H9 (cell line): ENCODE data around the gene DNAI1. TPM values are rescaled to one million over a fixed set of nuclear protein-coding genes. Genes with fewer than 3 reads are reported as not detected.

Source experiments
- DNase-seq: peaks from one replicate; pipeline ENCODE4 v3.0.0-alpha.2; 2017
- H2AFZ ChIP-seq: one replicate; pipeline ENCODE4 v1.6.1; 2013; ENCODE audit warnings: mild to moderate bottlenecking, low read length, control low read depth, moderate library complexity
- H2AK5ac ChIP-seq: 2 replicates; pipeline ENCODE4 v1.6.1; 2013; ENCODE audit warnings: low read length, control low read depth, mixed read lengths; ENCODE audit not compliant: insufficient read length
- H2BK120ac ChIP-seq: one replicate; pipeline ENCODE4 v1.6.1; 2013; ENCODE audit warnings: low read depth, mild to moderate bottlenecking, low read length, control low read depth, inconsistent platforms; ENCODE audit not compliant: poor library complexity, severe bottlenecking
- H2BK12ac ChIP-seq: 2 replicates; pipeline ENCODE4 v1.6.1; 2013; ENCODE audit warnings: low read length, control low read depth, mixed read lengths, low read depth; ENCODE audit not compliant: insufficient read length
- H2BK15ac ChIP-seq: 2 replicates; pipeline ENCODE4 v1.6.1; 2013; ENCODE audit warnings: low read depth, low read length, control low read depth
- H2BK20ac ChIP-seq: one replicate; pipeline ENCODE4 v1.6.1; 2013; ENCODE audit warnings: low read depth, mild to moderate bottlenecking, low read length, control low read depth, inconsistent platforms; ENCODE audit not compliant: poor library complexity, severe bottlenecking
- H2BK5ac ChIP-seq: 2 replicates; pipeline ENCODE4 v1.6.1; 2013; ENCODE audit warnings: low read length, control low read depth, mixed read lengths; ENCODE audit not compliant: insufficient read length
- H3K14ac ChIP-seq: 2 replicates; pipeline ENCODE4 v1.6.1; 2013; ENCODE audit warnings: low read length, control low read depth; ENCODE audit not compliant: insufficient read depth
- H3K18ac ChIP-seq: 2 replicates; pipeline ENCODE4 v1.6.1; 2013; ENCODE audit warnings: low read depth, mild to moderate bottlenecking, mixed read lengths, low read length, control low read depth; ENCODE audit not compliant: insufficient read length
- H3K23ac ChIP-seq: 2 replicates; pipeline ENCODE4 v1.6.1; 2013; ENCODE audit warnings: low read length, control low read depth, mixed read lengths, low read depth; ENCODE audit not compliant: insufficient read length
- H3K23me2 ChIP-seq: 2 replicates; pipeline ENCODE4 v1.6.1; 2013; ENCODE audit warnings: low read depth, mild to moderate bottlenecking, mixed read lengths, low read length, control low read depth; ENCODE audit not compliant: insufficient read length, poor library complexity, severe bottlenecking
- H3K27ac ChIP-seq: 2 replicates; pipeline ENCODE4 v1.5.1; 2013; ENCODE audit warnings: low read length, control low read depth, mixed read lengths, low read depth; ENCODE audit not compliant: insufficient read length
- H3K27me3 ChIP-seq: 2 replicates; pipeline ENCODE4 v1.6.1; 2013; ENCODE audit warnings: low read length, control low read depth, inconsistent platforms; ENCODE audit not compliant: insufficient read depth
- H3K4ac ChIP-seq: 2 replicates; pipeline ENCODE4 v1.6.1; 2013; ENCODE audit warnings: low read depth, mild to moderate bottlenecking, control low read depth, inconsistent platforms, low read length, moderate library complexity
- H3K4me1 ChIP-seq: 2 replicates; pipeline ENCODE4 v1.6.1; 2013; ENCODE audit warnings: low read length, control low read depth, inconsistent platforms; ENCODE audit not compliant: insufficient read depth
- H3K4me2 ChIP-seq: 2 replicates; pipeline ENCODE4 v1.6.1; 2013; ENCODE audit warnings: low read length, control low read depth, mixed read lengths; ENCODE audit not compliant: insufficient read length, insufficient read depth
- H3K56ac ChIP-seq: 2 replicates; pipeline ENCODE4 v1.6.1; 2013; ENCODE audit warnings: low read depth, mild to moderate bottlenecking, mixed read lengths, low read length, control low read depth; ENCODE audit not compliant: insufficient read length
- H3K79me1 ChIP-seq: 2 replicates; pipeline ENCODE4 v1.6.1; 2013; ENCODE audit warnings: low read depth, mild to moderate bottlenecking, moderate library complexity, low read length, control low read depth, inconsistent platforms; ENCODE audit not compliant: insufficient read depth, poor library complexity, severe bottlenecking
- H3K79me2 ChIP-seq: 2 replicates; pipeline ENCODE4 v1.6.1; 2013; ENCODE audit warnings: low read length, control low read depth, inconsistent platforms; ENCODE audit not compliant: insufficient read depth
- H3K9ac ChIP-seq: 2 replicates; pipeline ENCODE4 v1.6.1; 2013; ENCODE audit warnings: low read length, control low read depth, mixed read lengths; ENCODE audit not compliant: insufficient read length; ENCODE audit errors: extremely low read depth
- H3K9me3 ChIP-seq: one replicate; pipeline ENCODE4 v1.6.1; 2013; ENCODE audit warnings: low read depth, low read length, inconsistent platforms; ENCODE audit not compliant: control insufficient read depth
- H3T11ph ChIP-seq: one replicate; pipeline ENCODE4 v1.6.1; 2013; ENCODE audit warnings: mild to moderate bottlenecking, low read length, control low read depth, inconsistent platforms
- H4K20me1 ChIP-seq: one replicate; pipeline ENCODE4 v1.6.1; 2013; ENCODE audit not compliant: control insufficient read depth, insufficient read length, insufficient read depth
- H4K5ac ChIP-seq: 2 replicates; pipeline ENCODE4 v1.6.1; 2013; ENCODE audit warnings: low read depth, mild to moderate bottlenecking, mixed read lengths, low read length, control low read depth; ENCODE audit not compliant: insufficient read length
- H4K8ac ChIP-seq: replicated peaks from 2 replicates; pipeline ENCODE4 v1.6.1; 2013; ENCODE audit warnings: low read length, control low read depth, mixed read lengths, low read depth; ENCODE audit not compliant: insufficient read length
- H4K91ac ChIP-seq: 2 replicates; pipeline ENCODE4 v1.6.1; 2013; ENCODE audit warnings: low read depth, mild to moderate bottlenecking, moderate library complexity, mixed read lengths, low read length, control low read depth; ENCODE audit not compliant: insufficient read length
- H3K27ac Mint-ChIP-seq, 3 experiments: 2 replicates in 2 of 3; 3 replicates in 1 of 3; pipeline ENCODE4 v1.8.0; 2020 to 2021; ENCODE audit warnings: mixed read lengths in 3 of 3, mild to moderate bottlenecking in 1 of 3, moderate library complexity in 1 of 3
- H3K27me3 Mint-ChIP-seq: 2 replicates; pipeline ENCODE4 v1.8.0; 2021; ENCODE audit warnings: low read depth, mild to moderate bottlenecking, moderate library complexity, mixed read lengths
- H3K36me3 Mint-ChIP-seq, 3 experiments: 2 replicates in 2 of 3; 3 replicates in 1 of 3; pipeline ENCODE4 v1.8.0; 2020 to 2021; ENCODE audit warnings: low read depth in 3 of 3, mixed read lengths in 3 of 3; ENCODE audit not compliant: insufficient read depth in 1 of 3
- H3K4me1 Mint-ChIP-seq, 2 experiments: 2 replicates each; pipeline ENCODE4 v1.8.0; 2020; ENCODE audit warnings: mixed read lengths in 2 of 2
- H3K4me3 Mint-ChIP-seq, 2 experiments: 2 replicates in 1 of 2; 3 replicates in 1 of 2; pipeline ENCODE4 v1.8.0; 2020 to 2021; ENCODE audit warnings: mild to moderate bottlenecking in 2 of 2, mixed read lengths in 2 of 2, moderate library complexity in 1 of 2
- H3K9me3 Mint-ChIP-seq, 2 experiments: 2 replicates in 1 of 2; 3 replicates in 1 of 2; pipeline ENCODE4 v1.8.0; 2020; ENCODE audit warnings: mild to moderate bottlenecking in 2 of 2, mixed read lengths in 2 of 2, moderate library complexity in 1 of 2
- CTCF ChIP-seq: fragments of 200-600 bp; sonication (generic); conservative IDR thresholded peaks from 3 replicates; pipeline ENCODE4 v1.8.0; 2021; ENCODE audit warnings: antibody characterized with exemption, mild to moderate bottlenecking
- WGBS: extraction: QIAGEN DNeasy Blood & Tissue Kit; methylation state at CpG from one replicate; pipeline ENCODE4 v1.1.7; 2013; ENCODE audit warnings: missing lambda C conversion rate, low lambda C conversion rate, mixed read lengths; ENCODE audit not compliant: insufficient read length; ENCODE audit errors: extremely low coverage; 5-methylcytosine and 5-hydroxymethylcytosine counted together
- total RNA-seq: library from RNA; stranded (reverse); gene quantifications from 2 replicates; pipeline ENCODE4 v1.2.1, GENCODE V29; 2021

Gene DNAI1
- total RNA-seq, 1 experiment from 2014 or later: 0.22 TPM

GRCh38 chr9:34512131-34513078 lies 53.8 kb downstream of the DNAI1 start:
- peaks cover 9% of the 10 kb centered on the region for H3K27me3 Mint-ChIP-seq

More at GRCh38 chr9:34512131-34513078, 53.8 kb downstream of the DNAI1 start:
- H3K56ac ChIP-seq: no peak overlapping the region
- WGBS: no CpG with 5 or more reads among the region's 9 CpGs
- H3K27me3 ChIP-seq: no peaks in the 10 kb centered on the region
- TF ChIP-seq CTCF: no peak
- H3K9me3 Mint-ChIP-seq: no peaks in the 10 kb centered on the region
- H2AFZ ChIP-seq: no peak overlapping the region
- peak overlapping the region; percentile 8 for H2BK5ac ChIP-seq
- peak overlapping the region; percentile 76 to 95 (median 94) for H3K27ac Mint-ChIP-seq
- H2BK120ac ChIP-seq: no peak overlapping the region
- no peaks in the 10 kb centered on the region for H3K23me2 ChIP-seq
- peak overlapping the region; percentile 33 for H4K5ac ChIP-seq
- no peaks in the 10 kb centered on the region for H4K20me1 ChIP-seq
- no peak overlapping the region for H2BK12ac ChIP-seq
- no peak overlapping the region for H4K91ac ChIP-seq
- peak overlapping the region; percentile 29 for H3K4me2 ChIP-seq
- no peak overlapping the region for H2BK15ac ChIP-seq
- no peak overlapping the region for H3K4ac ChIP-seq
- no peak overlapping the region for H2BK20ac ChIP-seq
- no peaks in the 10 kb centered on the region for H3K79me1 ChIP-seq
- H3K4me1 ChIP-seq: peaks cover 19% of the 10 kb centered on the region; the same call in 1 of the 2 replicates
- H3K9me3 ChIP-seq: no peaks in the 10 kb centered on the region
- H3K9ac ChIP-seq: no peak overlapping the region
- H3K4me1 Mint-ChIP-seq: peaks cover 37 to 46% of the 10 kb centered on the region in 2 experiments
- peak overlapping the region; percentile 33 for H2AK5ac ChIP-seq
- peak overlapping the region; percentile 27 for H4K8ac ChIP-seq
- peak overlapping the region in 1 of 2 experiments; percentile 50; a peak in 3 of 5 replicates for H3K4me3 Mint-ChIP-seq
- peak overlapping the region; percentile 43 for H3K18ac ChIP-seq
- peak overlapping the region; percentile 50; the same call in 1 of the 2 replicates for H3K14ac ChIP-seq
- peak overlapping the region; percentile 48 for H3K27ac ChIP-seq
- no peak overlapping the region for H3T11ph ChIP-seq
- no peaks in the 10 kb centered on the region for H3K36me3 Mint-ChIP-seq
- H3K23ac ChIP-seq: no peak overlapping the region
- H3K79me2 ChIP-seq: no peaks in the 10 kb centered on the region
- DNase-seq: peak; percentile 65
